HCT116 (cell line): Measurements from ENCODE around the gene HDAC8. TPM values are rescaled to one million over a fixed set of nuclear protein-coding genes. Genes with fewer than 3 reads are reported as not detected.

ENCODE experiments used
- ATAC-seq: fragments of 200-7000 bp; cut with Tn5 transposase; 2 replicates; pipeline ENCODE4 v1.9.1; 2020; ENCODE audit warnings: mild to moderate bottlenecking, moderate library complexity
- BruUV-seq: library from RNA; stranded (reverse); fragments of 400-500 nt; replicated peaks from 2 replicates; lab custom pipeline; 2021; lab: Mats Ljungman, UMichigan
- CTCF ChIA-PET: fragments of 300-600 bp; sonication (Branson Sonifier 250); formaldehyde crosslinking; loops from one replicate; lab custom pipeline; 2021; ENCODE audit warnings: antibody characterized with exemption; lab: Charles Lee
- POLR2A ChIA-PET: fragments of 300-600, 350-600 bp; sonication (Branson Sonifier 250); formaldehyde crosslinking; loops from one replicate; lab custom pipeline; 2021; ENCODE audit warnings: antibody characterized with exemption; lab: Charles Lee
- RAD21 ChIA-PET, 2 experiments: fragments of 300-600 bp; sonication (Branson Sonifier 250); formaldehyde crosslinking; loops; one replicate each; lab custom pipeline; 2023; ENCODE audit warnings: low total read pairs in 2 of 2; ENCODE audit not compliant: uncharacterized antibody in 2 of 2, unreplicated experiment in 2 of 2, low non-redundant PET in 1 of 2; lab: Charles Lee
- DNase-seq: peaks from one replicate; pipeline ENCODE4 v3.0.0-alpha.2; 2010; ENCODE audit warnings: low read depth, low spot score
- H2AFZ ChIP-seq: fragments of 200-600 bp; shearing (Covaris generic), sonication (generic); 2 replicates; pipeline ENCODE4 v1.6.1; 2017; ENCODE audit warnings: low read depth, mixed run types, mixed read lengths, antibody characterized with exemption, low read length; ENCODE audit not compliant: poor library complexity, severe bottlenecking
- H3K27ac ChIP-seq: 2 replicates; pipeline ENCODE4 v1.5.1; 2012; ENCODE audit warnings: low read depth, low read length
- H3K27me3 ChIP-seq: fragments of 200-600 bp; sonication (generic); 2 replicates; pipeline ENCODE4 v1.6.1; 2016; ENCODE audit warnings: mixed run types, low read length, mixed read lengths; ENCODE audit not compliant: insufficient read depth
- H3K36me3 ChIP-seq, 2 experiments: fragments of 200-500 bp in 1 of 2; fragments of 200-600 bp in 1 of 2; sonication (Bioruptor generic) in 1 of 2; sonication (generic) in 1 of 2; 2 replicates each; pipeline versions ENCODE4 v1.5.1 to v1.6.1; 2014 to 2016; ENCODE audit warnings: low read length in 2 of 2, inconsistent platforms in 1 of 2, mixed read lengths in 1 of 2, mixed run types in 1 of 2; ENCODE audit not compliant: insufficient read depth in 2 of 2, control insufficient read depth in 1 of 2
- H3K4me1 ChIP-seq, 2 experiments: fragments of 200-600 bp in 1 of 2; sonication (generic) in 1 of 2; 2 replicates each; pipeline versions ENCODE4 v1.5.1 to v1.6.1; 2012 to 2017; ENCODE audit warnings: low read length in 2 of 2, inconsistent platforms in 1 of 2, mild to moderate bottlenecking in 1 of 2, mixed read lengths in 1 of 2, mixed run types in 1 of 2, moderate library complexity in 1 of 2; ENCODE audit not compliant: insufficient read depth in 2 of 2, control insufficient read depth in 1 of 2
- H3K4me2 ChIP-seq: fragments of 200-600 bp; sonication (generic); 2 replicates; pipeline ENCODE4 v1.6.1; 2017; ENCODE audit warnings: mixed run types, low read length, mixed read lengths
- H3K4me3 ChIP-seq, 2 experiments: fragments of 200-600 bp in 1 of 2; sonication (generic) in 1 of 2; replicated peaks in 1 of 2; 2 replicates each; pipeline ENCODE4 v1.5.1; 2011 to 2016; ENCODE audit warnings: low read length in 2 of 2, control low read depth in 1 of 2, low read depth in 1 of 2, mild to moderate bottlenecking in 1 of 2, mixed read lengths in 1 of 2, mixed run types in 1 of 2
- H3K79me2 ChIP-seq: fragments of 200-600 bp; sonication (generic); 2 replicates; pipeline ENCODE4 v1.6.1; 2017; ENCODE audit warnings: mild to moderate bottlenecking, mixed run types, low read length, moderate library complexity, mixed read lengths; ENCODE audit not compliant: insufficient read depth
- H3K9ac ChIP-seq: fragments of 200-600 bp; sonication (generic); 2 replicates; pipeline ENCODE4 v1.6.1; 2016; ENCODE audit warnings: low read length, mixed read lengths
- H3K9me2 ChIP-seq: fragments of 200-600 bp; sonication (generic), shearing (Covaris generic); 2 replicates; pipeline ENCODE4 v1.6.1; 2017; ENCODE audit warnings: mixed run types, mild to moderate bottlenecking, moderate library complexity; ENCODE audit not compliant: insufficient read depth
- H3K9me3 ChIP-seq, 2 experiments: fragments of 200-500 bp in 1 of 2; fragments of 200-600 bp in 1 of 2; sonication (Bioruptor generic) in 1 of 2; sonication (generic) in 1 of 2; 2 replicates each; pipeline ENCODE4 v1.6.1; 2014 to 2017; ENCODE audit warnings: low read length in 2 of 2, mixed read lengths in 2 of 2, inconsistent platforms in 1 of 2, low read depth in 1 of 2, mild to moderate bottlenecking in 1 of 2, mixed run types in 1 of 2, moderate library complexity in 1 of 2; ENCODE audit not compliant: control insufficient read depth in 1 of 2, insufficient read depth in 1 of 2
- H4K20me1 ChIP-seq: fragments of 200-600 bp; sonication (generic), shearing (Covaris generic); 2 replicates; pipeline ENCODE4 v1.6.1; 2017; ENCODE audit warnings: mixed run types, mild to moderate bottlenecking, moderate library complexity; ENCODE audit not compliant: insufficient read depth
- CEBPB ChIP-seq: IDR thresholded peaks from 2 replicates; pipeline ENCODE4 v1.6.1; 2012; ENCODE audit warnings: low read depth
- ELF1 ChIP-seq: IDR thresholded peaks from 2 replicates; pipeline ENCODE4 v1.6.1; 2012; ENCODE audit warnings: low read depth, borderline replicate concordance
- EZH2 ChIP-seq: fragments of 200-600 bp; sonication (generic); IDR thresholded peaks from 2 replicates; pipeline ENCODE4 v1.6.1; 2017; ENCODE audit warnings: antibody characterized with exemption, mixed run types
- EZH2phosphoT487 ChIP-seq: fragments of 200-600 bp; IDR thresholded peaks from 2 replicates; pipeline ENCODE4 v1.6.1; 2018; ENCODE audit warnings: antibody characterized with exemption, borderline replicate concordance
- FOSL1 ChIP-seq: IDR thresholded peaks from 2 replicates; pipeline ENCODE4 v1.6.1; 2012; ENCODE audit warnings: low read depth
- JUND ChIP-seq: IDR thresholded peaks from 2 replicates; pipeline ENCODE4 v1.6.1; 2012
- POLR2A ChIP-seq: IDR thresholded peaks from 2 replicates; pipeline ENCODE4 v1.7.0; 2011; ENCODE audit warnings: borderline replicate concordance; ENCODE audit not compliant: insufficient read depth, insufficient read length; ENCODE audit errors: extremely low read depth
- POLR2AphosphoS5 ChIP-seq: IDR thresholded peaks from 2 replicates; pipeline ENCODE4 v1.6.1; 2011; ENCODE audit warnings: mild to moderate bottlenecking, low read depth, low read length, moderate library complexity
- RAD21 ChIP-seq: IDR thresholded peaks from 2 replicates; pipeline ENCODE4 v1.6.1; 2012; ENCODE audit warnings: low read depth, mild to moderate bottlenecking
- SIN3A ChIP-seq: IDR thresholded peaks from 2 replicates; pipeline ENCODE4 v1.6.1; 2012; ENCODE audit warnings: low read depth
- SP1 ChIP-seq: IDR thresholded peaks from 2 replicates; pipeline ENCODE4 v1.6.1; 2012; ENCODE audit warnings: low read depth
- TCF7L2 ChIP-seq: IDR thresholded peaks from 2 replicates; pipeline ENCODE4 v1.7.0; 2011; ENCODE audit warnings: borderline replicate concordance, inconsistent platforms; ENCODE audit not compliant: insufficient read depth, insufficient read length; ENCODE audit errors: extremely low read depth
- YY1 ChIP-seq: IDR thresholded peaks from 2 replicates; pipeline ENCODE4 v1.6.1; 2011; ENCODE audit warnings: low read length, low read depth, moderate library complexity, mild to moderate bottlenecking; ENCODE audit not compliant: insufficient replicate concordance; ENCODE audit errors: extremely low read depth
- ZFX ChIP-seq: fragments of 450-650 bp; IDR thresholded peaks from 2 replicates; pipeline ENCODE4 v1.6.1; 2017
- ZNF274 ChIP-seq: fragments of 200-500 bp; sonication (Bioruptor generic); IDR thresholded peaks from 2 replicates; pipeline ENCODE4 v1.6.1; 2014; ENCODE audit warnings: mild to moderate bottlenecking, low read depth, low read length, inconsistent platforms
- intact Hi-C: fragments of 100-400 bp; cut with micrococcal nuclease; formaldehyde crosslinking; loops from 2 replicates; pipeline ENCODE4 v1.10.0; 2022
- total RNA-seq: library from RNA; stranded (reverse); gene quantifications from one replicate; pipeline ENCODE4 v1.2.1, GENCODE V29; 2021; ENCODE audit not compliant: unreplicated experiment
- TF ChIP-seq, protein P1 (sequence below): IDR thresholded peaks from 2 replicates; pipeline ENCODE4 v1.6.1; 2012; ENCODE audit warnings: low read depth
- TF ChIP-seq, protein P2 (sequence below), 3 experiments: fragments of 200-600 bp in 1 of 3; sonication (generic) in 1 of 3; IDR thresholded peaks in 2 of 3; conservative IDR thresholded peaks in 1 of 3; 2 replicates each; pipeline ENCODE4 v1.5.1; 2012 to 2017; ENCODE audit warnings: low read depth in 2 of 3, low read length in 2 of 3, antibody characterized with exemption in 1 of 3, borderline replicate concordance in 1 of 3, control low read depth in 1 of 3, mild to moderate bottlenecking in 1 of 3, mixed read lengths in 1 of 3, mixed run types in 1 of 3, moderate library complexity in 1 of 3; ENCODE audit not compliant: insufficient read depth in 1 of 3
- TF ChIP-seq, protein P3 (sequence below): IDR thresholded peaks from 2 replicates; pipeline ENCODE4 v1.6.1; 2011; ENCODE audit warnings: mild to moderate bottlenecking, low read length, moderate library complexity; ENCODE audit not compliant: insufficient replicate concordance; ENCODE audit errors: extremely low read depth
- TF ChIP-seq, protein P4 (sequence below): IDR thresholded peaks from 2 replicates; pipeline ENCODE4 v1.6.1; 2012

HDAC8 gene
- total RNA-seq, 1 experiment from 2014 or later, result 24.1 TPM

DNA sequence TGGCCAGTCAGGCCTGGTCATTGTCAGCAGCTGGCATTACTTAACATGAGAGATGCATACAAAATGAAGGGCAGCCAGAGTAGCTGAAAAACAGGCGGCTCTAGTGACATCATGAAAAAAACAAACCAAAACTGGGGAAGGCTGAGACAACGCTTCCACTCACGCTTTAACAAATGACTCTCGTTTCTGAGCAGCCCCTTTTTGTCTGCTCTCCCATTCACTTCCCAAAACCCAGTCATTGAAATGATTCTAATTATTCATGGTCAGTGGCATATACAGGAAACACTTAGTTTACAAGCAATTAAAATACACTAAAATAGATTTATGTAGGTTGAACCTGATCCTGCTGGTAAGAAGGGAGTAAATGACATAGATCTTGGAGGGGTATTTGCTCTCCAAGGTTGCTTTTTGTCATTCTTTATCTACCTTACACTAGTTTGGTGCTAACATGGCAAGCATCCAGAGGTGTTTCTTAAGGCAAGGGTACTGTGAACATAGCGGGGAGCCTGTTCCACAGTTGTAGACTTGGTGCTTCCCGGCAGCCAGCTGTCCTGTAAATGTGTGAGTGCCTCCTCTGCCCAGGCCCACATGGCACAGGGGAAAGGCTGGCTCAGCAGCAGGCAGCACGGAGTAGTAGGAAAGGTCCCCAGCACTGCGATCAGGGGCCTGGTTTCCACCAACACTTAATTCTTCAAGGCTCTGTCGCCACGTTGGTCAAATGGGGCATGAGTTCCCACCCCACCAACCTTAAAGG, 205.8 kb downstream of the HDAC8 start:
- TF ChIP-seq, protein P1, sequence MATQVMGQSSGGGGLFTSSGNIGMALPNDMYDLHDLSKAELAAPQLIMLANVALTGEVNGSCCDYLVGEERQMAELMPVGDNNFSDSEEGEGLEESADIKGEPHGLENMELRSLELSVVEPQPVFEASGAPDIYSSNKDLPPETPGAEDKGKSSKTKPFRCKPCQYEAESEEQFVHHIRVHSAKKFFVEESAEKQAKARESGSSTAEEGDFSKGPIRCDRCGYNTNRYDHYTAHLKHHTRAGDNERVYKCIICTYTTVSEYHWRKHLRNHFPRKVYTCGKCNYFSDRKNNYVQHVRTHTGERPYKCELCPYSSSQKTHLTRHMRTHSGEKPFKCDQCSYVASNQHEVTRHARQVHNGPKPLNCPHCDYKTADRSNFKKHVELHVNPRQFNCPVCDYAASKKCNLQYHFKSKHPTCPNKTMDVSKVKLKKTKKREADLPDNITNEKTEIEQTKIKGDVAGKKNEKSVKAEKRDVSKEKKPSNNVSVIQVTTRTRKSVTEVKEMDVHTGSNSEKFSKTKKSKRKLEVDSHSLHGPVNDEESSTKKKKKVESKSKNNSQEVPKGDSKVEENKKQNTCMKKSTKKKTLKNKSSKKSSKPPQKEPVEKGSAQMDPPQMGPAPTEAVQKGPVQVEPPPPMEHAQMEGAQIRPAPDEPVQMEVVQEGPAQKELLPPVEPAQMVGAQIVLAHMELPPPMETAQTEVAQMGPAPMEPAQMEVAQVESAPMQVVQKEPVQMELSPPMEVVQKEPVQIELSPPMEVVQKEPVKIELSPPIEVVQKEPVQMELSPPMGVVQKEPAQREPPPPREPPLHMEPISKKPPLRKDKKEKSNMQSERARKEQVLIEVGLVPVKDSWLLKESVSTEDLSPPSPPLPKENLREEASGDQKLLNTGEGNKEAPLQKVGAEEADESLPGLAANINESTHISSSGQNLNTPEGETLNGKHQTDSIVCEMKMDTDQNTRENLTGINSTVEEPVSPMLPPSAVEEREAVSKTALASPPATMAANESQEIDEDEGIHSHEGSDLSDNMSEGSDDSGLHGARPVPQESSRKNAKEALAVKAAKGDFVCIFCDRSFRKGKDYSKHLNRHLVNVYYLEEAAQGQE, result no peak
- TF ChIP-seq YY1, result no peak
- no peak for TF ChIP-seq POLR2AphosphoS5
- TF ChIP-seq, protein P2, sequence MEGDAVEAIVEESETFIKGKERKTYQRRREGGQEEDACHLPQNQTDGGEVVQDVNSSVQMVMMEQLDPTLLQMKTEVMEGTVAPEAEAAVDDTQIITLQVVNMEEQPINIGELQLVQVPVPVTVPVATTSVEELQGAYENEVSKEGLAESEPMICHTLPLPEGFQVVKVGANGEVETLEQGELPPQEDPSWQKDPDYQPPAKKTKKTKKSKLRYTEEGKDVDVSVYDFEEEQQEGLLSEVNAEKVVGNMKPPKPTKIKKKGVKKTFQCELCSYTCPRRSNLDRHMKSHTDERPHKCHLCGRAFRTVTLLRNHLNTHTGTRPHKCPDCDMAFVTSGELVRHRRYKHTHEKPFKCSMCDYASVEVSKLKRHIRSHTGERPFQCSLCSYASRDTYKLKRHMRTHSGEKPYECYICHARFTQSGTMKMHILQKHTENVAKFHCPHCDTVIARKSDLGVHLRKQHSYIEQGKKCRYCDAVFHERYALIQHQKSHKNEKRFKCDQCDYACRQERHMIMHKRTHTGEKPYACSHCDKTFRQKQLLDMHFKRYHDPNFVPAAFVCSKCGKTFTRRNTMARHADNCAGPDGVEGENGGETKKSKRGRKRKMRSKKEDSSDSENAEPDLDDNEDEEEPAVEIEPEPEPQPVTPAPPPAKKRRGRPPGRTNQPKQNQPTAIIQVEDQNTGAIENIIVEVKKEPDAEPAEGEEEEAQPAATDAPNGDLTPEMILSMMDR (IDR thresholded peaks at IDR 0.05 in 2 of 3, conservative IDR thresholded peaks at IDR 0.05 in 1 of 3; ENCODE audit: borderline replicate concordance in 1 of 3, insufficient read depth in 1 of 3, low read depth in 2 of 3, low read length in 2 of 3), result no peak
- TF ChIP-seq ZNF274, result no peak
- TF ChIP-seq TCF7L2, result no peak
- TF ChIP-seq SIN3A, result no peak
- TF ChIP-seq, protein P3, sequence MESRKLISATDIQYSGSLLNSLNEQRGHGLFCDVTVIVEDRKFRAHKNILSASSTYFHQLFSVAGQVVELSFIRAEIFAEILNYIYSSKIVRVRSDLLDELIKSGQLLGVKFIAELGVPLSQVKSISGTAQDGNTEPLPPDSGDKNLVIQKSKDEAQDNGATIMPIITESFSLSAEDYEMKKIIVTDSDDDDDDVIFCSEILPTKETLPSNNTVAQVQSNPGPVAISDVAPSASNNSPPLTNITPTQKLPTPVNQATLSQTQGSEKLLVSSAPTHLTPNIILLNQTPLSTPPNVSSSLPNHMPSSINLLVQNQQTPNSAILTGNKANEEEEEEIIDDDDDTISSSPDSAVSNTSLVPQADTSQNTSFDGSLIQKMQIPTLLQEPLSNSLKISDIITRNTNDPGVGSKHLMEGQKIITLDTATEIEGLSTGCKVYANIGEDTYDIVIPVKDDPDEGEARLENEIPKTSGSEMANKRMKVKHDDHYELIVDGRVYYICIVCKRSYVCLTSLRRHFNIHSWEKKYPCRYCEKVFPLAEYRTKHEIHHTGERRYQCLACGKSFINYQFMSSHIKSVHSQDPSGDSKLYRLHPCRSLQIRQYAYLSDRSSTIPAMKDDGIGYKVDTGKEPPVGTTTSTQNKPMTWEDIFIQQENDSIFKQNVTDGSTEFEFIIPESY, result no peak
- no peak for TF ChIP-seq EZH2
- no peak for TF ChIP-seq JUND
- TF ChIP-seq FOSL1, result no peak
- no peak for TF ChIP-seq RAD21
- TF ChIP-seq EZH2phosphoT487, result no peak
- TF ChIP-seq CEBPB, result no peak
- TF ChIP-seq, protein P4, sequence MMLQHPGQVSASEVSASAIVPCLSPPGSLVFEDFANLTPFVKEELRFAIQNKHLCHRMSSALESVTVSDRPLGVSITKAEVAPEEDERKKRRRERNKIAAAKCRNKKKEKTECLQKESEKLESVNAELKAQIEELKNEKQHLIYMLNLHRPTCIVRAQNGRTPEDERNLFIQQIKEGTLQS, result no peak
- no peak for TF ChIP-seq ZFX
- no peak for TF ChIP-seq ELF1
- no peak for TF ChIP-seq POLR2A
- TF ChIP-seq SP1, result no peak
- ChIA-PET POLR2A (no interaction called here), CTCF (no interaction called here), RAD21 (no interaction called here)
- Histone ChIP-seq H3K27ac (no peak overlapping the region), H2AFZ (no peak overlapping the region), H3K4me3 (no peak overlapping the region), H3K9me2 (no peaks in the 10 kb centered on the region), H3K4me1 (no peaks in the 10 kb centered on the region), H3K79me2 (no peaks in the 10 kb centered on the region), H3K9me3 (no peaks in the 10 kb centered on the region), H3K9ac (no peak overlapping the region), H3K36me3 (no peaks in the 10 kb centered on the region), H3K27me3 (no peaks in the 10 kb centered on the region), H4K20me1 (no peaks in the 10 kb centered on the region), H3K4me2 (no peak overlapping the region)
- DNase-seq, result no peak
- no peak for ATAC-seq
- intact Hi-C loops, result no loop called here
- BruUV-seq, result no TSS peak
